Keratinocyte (primary cell): ENCODE measurements around the gene ACTMAP. TPM values are rescaled to one million over a fixed set of nuclear protein-coding genes. Genes with fewer than 3 reads are reported as not detected.

Experiments
- DNase-seq: peaks from one replicate; pipeline ENCODE4 v3.0.0-alpha.2; 2011; ENCODE audit warnings: low read depth, missing footprints, low spot score
- FAIRE-seq: peaks from 2 replicates; lab custom pipeline; 2011; peaks lifted over from hg19 to GRCh38; lab: Jason Lieb, UNC
- H2AFZ ChIP-seq: 2 replicates; pipeline ENCODE4 v1.6.0; 2012; ENCODE audit warnings: low read length, control low read depth, inconsistent platforms; ENCODE audit not compliant: control insufficient read depth
- H3K27ac ChIP-seq: 2 replicates; pipeline ENCODE4 v1.5.1; 2011; ENCODE audit warnings: low read length; ENCODE audit not compliant: control insufficient read depth, insufficient read depth
- H3K27me3 ChIP-seq: 3 replicates; pipeline ENCODE4 v1.6.0; 2011; ENCODE audit warnings: low read length; ENCODE audit not compliant: control insufficient read depth, insufficient read depth; ENCODE audit errors: extremely low read depth
- H3K36me3 ChIP-seq, 2 experiments: 2 replicates in 1 of 2; 3 replicates in 1 of 2; pipeline ENCODE4 v1.5.1; 2011; ENCODE audit warnings: low read length in 2 of 2, mild to moderate bottlenecking in 1 of 2; ENCODE audit not compliant: control insufficient read depth in 2 of 2, insufficient read depth in 2 of 2; ENCODE audit errors: extremely low read depth in 1 of 2
- H3K4me1 ChIP-seq: 3 replicates; pipeline ENCODE4 v1.5.1; 2011; ENCODE audit warnings: low read length; ENCODE audit not compliant: control insufficient read depth, insufficient read depth; ENCODE audit errors: extremely low read depth
- H3K4me2 ChIP-seq: 3 replicates; pipeline ENCODE4 v1.6.0; 2011; ENCODE audit warnings: low read depth, low read length; ENCODE audit not compliant: control insufficient read depth, insufficient read depth; ENCODE audit errors: extremely low read depth
- H3K4me3 ChIP-seq, 3 experiments: fragments of 200-600 bp in 1 of 3; sonication (generic) in 1 of 3; 2 replicates in 2 of 3; 3 replicates in 1 of 3; pipeline ENCODE4 v1.5.1; 2011 to 2016; ENCODE audit warnings: low read length in 3 of 3, mild to moderate bottlenecking in 3 of 3, control low read depth in 2 of 3, inconsistent platforms in 1 of 3, low read depth in 1 of 3, mixed read lengths in 1 of 3, mixed run types in 1 of 3, moderate library complexity in 1 of 3; ENCODE audit not compliant: control insufficient read depth in 2 of 3, insufficient read depth in 2 of 3; ENCODE audit errors: extremely low read depth in 1 of 3
- H3K79me2 ChIP-seq: 2 replicates; pipeline ENCODE4 v1.6.0; 2012; ENCODE audit warnings: low read length; ENCODE audit not compliant: control insufficient read depth, insufficient read depth
- H3K9ac ChIP-seq: 3 replicates; pipeline ENCODE4 v1.6.0; 2011; ENCODE audit warnings: low read length; ENCODE audit not compliant: control insufficient read depth, insufficient read depth; ENCODE audit errors: extremely low read depth
- H3K9me1 ChIP-seq: 3 replicates; pipeline ENCODE4 v1.6.0; 2011; ENCODE audit warnings: low read length; ENCODE audit not compliant: control insufficient read depth, insufficient read depth; ENCODE audit errors: extremely low read depth
- H3K9me3 ChIP-seq: 2 replicates; pipeline ENCODE4 v1.5.1; 2012; ENCODE audit warnings: low read depth, low read length; ENCODE audit not compliant: control insufficient read depth
- H4K20me1 ChIP-seq: 3 replicates; pipeline ENCODE4 v1.6.0; 2011; ENCODE audit warnings: low read length; ENCODE audit not compliant: control insufficient read depth, insufficient read depth; ENCODE audit errors: extremely low read depth
- CTCF ChIP-seq, 3 experiments: IDR thresholded peaks in 1 of 3; conservative IDR thresholded peaks in 1 of 3; optimal IDR thresholded peaks in 1 of 3; 2 replicates in 2 of 3; 3 replicates in 1 of 3; pipeline versions ENCODE3 to v1.5.1; 2011; ENCODE audit warnings: low read length in 3 of 3, mild to moderate bottlenecking in 3 of 3, moderate library complexity in 2 of 3, control low read depth in 1 of 3, inconsistent platforms in 1 of 3; ENCODE audit not compliant: insufficient read depth in 2 of 3; ENCODE audit errors: extremely low read depth in 1 of 3
- EZH2 ChIP-seq: IDR thresholded peaks from one replicate; pipeline ENCODE4 v1.6.1; 2012; ENCODE audit warnings: inconsistent platforms, mild to moderate bottlenecking, low read length, moderate library complexity
- dilution Hi-C: fragments of 300-500 bp; cut with MboI; formaldehyde crosslinking; loops from one replicate; pipeline ENCODE4 v1.7.0; 2020; ENCODE audit warnings: low sequenced_read_pairs; ENCODE audit not compliant: extremely low pct_ligation_motif_present
- polyA plus RNA-seq, 5 experiments: library from polyadenylated mRNA; depleted of rRNA in 3 of 5; stranded (reverse) in 3 of 5; stranded (forward) in 1 of 5; unstranded in 1 of 5; fragments of >200 nt; gene quantifications; 1 replicate in 1 of 5; 2 replicates in 3 of 5; 3 replicates in 1 of 5; pipeline versions ENCODE4 v1.2.1 to v1.2.3, GENCODE V29; 2011 to 2012; ENCODE audit warnings: missing spikeins in 2 of 5, low read depth in 1 of 5, low replicate concordance in 1 of 5

ACTMAP gene
- polyA plus RNA-seq, 1 donor (not counting 4 experiments of a cell fraction or from before 2014, with no cell fraction given), result 1.4 TPM

GRCh38 chr19:40723661-40724254 lies 26.5 kb downstream of the ACTMAP start:
- H3K27me3 ChIP-seq, result no peaks in the 10 kb centered on the region
- no peaks in the 10 kb centered on the region for H3K9me3 ChIP-seq
- no peak overlapping the region for H3K4me3 ChIP-seq
- H3K36me3 ChIP-seq, result peaks cover 30 to 35% of the 10 kb centered on the region in 2 experiments
- H3K27ac ChIP-seq, result no peak overlapping the region
- DNase-seq, result no peak
- H4K20me1 ChIP-seq, result peaks cover 3% of the 10 kb centered on the region
- peaks cover 2% of the 10 kb centered on the region for H3K9me1 ChIP-seq
- TF ChIP-seq EZH2, result no peak
- TF ChIP-seq CTCF (optimal IDR thresholded peaks at IDR 0.05 in 1 of 3, IDR thresholded peaks at IDR 0.05 in 1 of 3, conservative IDR thresholded peaks at IDR 0.05 in 1 of 3; ENCODE audit: extremely low read depth in 1 of 3, insufficient read depth in 2 of 3, low read length in 3 of 3), result no peak
- no peak overlapping the region for H3K9ac ChIP-seq
- dilution Hi-C loops, result no loop called here
- H3K4me1 ChIP-seq, result peaks cover 31% of the 10 kb centered on the region
- peaks cover 72% of the 10 kb centered on the region for H3K79me2 ChIP-seq
- no peak for FAIRE-seq
- H3K4me2 ChIP-seq, result no peak overlapping the region
- H2AFZ ChIP-seq, result no peak overlapping the region

GRCh38 chr19:40721936-40722661 lies 28.2 kb downstream of the ACTMAP start:
- H2AFZ ChIP-seq, result no peak overlapping the region
- dilution Hi-C loops, result no loop called here
- peak overlapping the region; percentile 1 to 35 (median 19) for H3K4me3 ChIP-seq
- H3K36me3 ChIP-seq, result peaks cover 25 to 29% of the 10 kb centered on the region in 2 experiments
- no peaks in the 10 kb centered on the region for H3K27me3 ChIP-seq
- peaks cover 3% of the 10 kb centered on the region for H4K20me1 ChIP-seq
- peaks cover 31% of the 10 kb centered on the region for H3K4me1 ChIP-seq
- peak overlapping the region; percentile 60 for H3K9ac ChIP-seq
- no peaks in the 10 kb centered on the region for H3K9me3 ChIP-seq
- FAIRE-seq (peak; percentile 44), DNase-seq (no peak)
- TF ChIP-seq CTCF (optimal IDR thresholded peaks at IDR 0.05 in 1 of 3, IDR thresholded peaks at IDR 0.05 in 1 of 3, conservative IDR thresholded peaks at IDR 0.05 in 1 of 3; ENCODE audit: extremely low read depth in 1 of 3, insufficient read depth in 2 of 3, low read length in 3 of 3) (no peak), EZH2 (no peak)
- peak overlapping the region; percentile 81 for H3K27ac ChIP-seq
- H3K4me2 ChIP-seq, result peak overlapping the region; percentile 70
- H3K79me2 ChIP-seq, result peaks cover 85% of the 10 kb centered on the region
- H3K9me1 ChIP-seq, result peaks cover 2% of the 10 kb centered on the region
